HG03280 (cell line): ENCODE results near the gene CCDC7.
"Not testable (repeated sequence)": the region's sequence is repeated elsewhere in the genome, so short reads cannot be mapped to it uniquely, and the experiment has no call there.

ENCODE experiments used
- ATAC-seq: cut with Tn5 transposase; IDR thresholded peaks from one replicate; pipeline ENCODE4 v1.9.1; 2021; ENCODE audit warnings: mild to moderate bottlenecking, moderate library complexity; ENCODE audit not compliant: unreplicated experiment

The CCDC7 gene

DNA sequence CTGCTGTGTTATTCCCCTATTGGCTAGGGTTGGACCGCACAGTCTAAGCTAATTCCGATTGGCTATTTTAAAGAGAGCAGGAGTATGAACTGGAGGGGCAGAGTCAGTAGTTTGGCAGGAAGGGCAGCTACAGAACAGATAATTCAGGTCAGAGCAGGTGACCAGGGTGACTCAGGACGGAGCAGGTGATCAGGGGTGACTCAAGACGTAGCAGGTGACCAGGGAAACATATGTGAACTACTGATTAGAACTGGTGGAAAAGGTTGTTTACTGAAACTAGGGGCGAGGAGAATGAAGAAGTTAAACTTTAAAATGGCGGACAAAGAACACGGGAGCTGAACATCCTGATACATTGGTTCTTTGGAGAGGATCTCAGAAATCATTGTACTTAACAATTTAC lies 102.3 kb downstream of the CCDC7 start:
- no peak for ATAC-seq

DNA sequence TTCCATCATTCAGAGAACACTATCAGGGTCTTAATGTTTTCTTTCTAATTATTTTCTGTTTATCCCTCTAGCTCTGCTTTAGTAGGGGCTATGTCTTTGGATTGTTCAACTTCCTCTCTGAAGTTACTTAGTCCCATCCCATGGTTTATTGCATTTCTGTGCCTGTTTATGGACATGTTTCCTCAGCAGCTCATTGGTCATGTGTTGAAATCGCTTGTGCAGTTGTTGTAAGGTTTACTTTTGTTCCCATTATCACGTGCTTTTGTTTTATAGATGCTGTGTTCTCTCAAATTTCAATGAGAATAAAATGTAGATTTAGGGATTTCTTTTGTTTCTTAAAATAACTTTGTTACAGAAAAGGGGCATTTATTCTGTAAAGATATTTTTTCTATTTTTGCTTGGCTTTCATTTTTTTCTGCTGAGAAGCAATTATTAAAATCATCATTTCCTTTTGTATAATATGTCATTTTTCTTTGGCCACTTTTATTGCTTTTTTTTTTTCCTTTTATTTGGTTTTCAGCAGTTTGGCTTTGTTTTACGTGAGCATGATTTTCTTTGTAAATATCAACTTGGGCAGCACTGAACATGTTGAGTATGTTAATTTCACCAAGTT lies 110.9 kb downstream of the CCDC7 start:
- ATAC-seq: no peak

DNA sequence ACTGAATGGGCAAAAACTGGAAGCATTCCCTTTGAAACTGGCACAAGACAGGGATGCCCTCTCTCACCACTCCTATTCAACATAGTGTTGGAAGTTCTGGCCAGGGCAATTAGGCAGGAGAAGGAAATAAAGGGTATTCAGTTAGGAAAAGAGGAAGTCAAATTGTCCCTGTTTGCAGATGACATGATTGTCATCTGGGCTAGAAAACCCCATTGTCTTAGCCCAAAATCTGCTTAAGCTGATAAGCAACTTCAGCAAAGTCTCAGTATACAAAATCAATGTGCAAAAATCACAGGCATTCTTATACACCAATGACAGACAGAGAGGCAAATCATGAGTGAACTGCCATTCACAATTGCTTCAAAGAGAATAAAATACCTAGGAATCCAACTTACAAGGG lies 116.8 kb downstream of the CCDC7 start:
- ATAC-seq: not testable (repeated sequence)

DNA sequence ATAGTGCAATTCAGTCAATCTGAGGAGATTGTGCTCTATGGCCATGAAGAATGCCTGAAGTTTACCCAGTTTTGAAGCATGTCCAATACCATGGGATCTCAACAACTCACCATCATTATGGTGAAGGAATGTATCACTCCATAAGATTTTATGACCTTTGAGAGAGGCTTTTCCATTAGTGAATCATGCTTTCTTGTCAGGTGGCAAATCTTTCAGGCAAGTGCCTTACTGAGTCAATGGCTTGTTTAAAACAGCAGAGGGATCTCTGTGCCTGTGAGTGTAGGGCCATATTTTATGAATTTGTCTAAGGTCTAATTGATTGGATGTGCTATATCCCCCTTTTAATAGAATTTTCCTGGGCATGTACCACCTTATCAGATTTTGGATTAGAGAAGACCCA lies 131.5 kb downstream of the CCDC7 start:
- no peak for ATAC-seq

DNA sequence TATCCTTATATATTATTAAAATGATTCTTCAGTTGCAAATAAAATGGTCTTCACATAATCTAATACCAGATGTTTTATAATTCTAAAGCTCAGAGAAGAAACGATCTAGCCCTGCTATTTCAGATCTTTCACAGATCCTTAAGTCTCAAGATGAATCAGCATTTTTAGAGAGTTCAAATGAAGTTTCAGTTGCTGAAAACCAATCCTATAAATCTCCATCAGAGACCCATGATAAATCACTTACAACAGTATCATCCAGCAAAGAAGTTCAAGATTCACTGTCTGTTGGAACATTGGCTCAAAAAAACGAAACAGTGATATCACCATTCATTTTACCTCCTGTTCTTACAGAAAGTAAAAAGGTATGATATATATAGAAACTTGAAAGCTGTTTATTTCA lies 137.0 kb downstream of the CCDC7 start:
- ATAC-seq: no peak

DNA sequence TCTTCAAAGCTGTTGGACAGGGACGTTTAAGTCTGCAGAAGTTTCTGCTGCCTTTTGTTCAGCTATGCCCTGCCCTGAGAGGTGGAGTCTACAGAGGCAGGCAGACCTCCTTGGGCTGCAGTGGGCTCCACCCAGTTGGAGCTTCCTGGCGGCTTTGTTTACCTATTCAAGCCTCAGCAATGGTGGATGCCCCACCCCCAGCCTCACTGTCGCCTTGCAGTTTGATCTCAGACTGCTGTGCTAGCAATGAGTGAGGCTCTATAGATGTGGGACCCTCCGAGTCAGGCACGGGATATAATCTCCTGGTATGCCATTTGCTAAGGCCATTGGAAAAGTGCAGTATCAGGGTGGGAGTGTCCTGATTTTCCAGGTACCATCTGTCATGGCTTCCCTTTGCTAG lies 152.1 kb downstream of the CCDC7 start:
- ATAC-seq: not testable (repeated sequence)

DNA sequence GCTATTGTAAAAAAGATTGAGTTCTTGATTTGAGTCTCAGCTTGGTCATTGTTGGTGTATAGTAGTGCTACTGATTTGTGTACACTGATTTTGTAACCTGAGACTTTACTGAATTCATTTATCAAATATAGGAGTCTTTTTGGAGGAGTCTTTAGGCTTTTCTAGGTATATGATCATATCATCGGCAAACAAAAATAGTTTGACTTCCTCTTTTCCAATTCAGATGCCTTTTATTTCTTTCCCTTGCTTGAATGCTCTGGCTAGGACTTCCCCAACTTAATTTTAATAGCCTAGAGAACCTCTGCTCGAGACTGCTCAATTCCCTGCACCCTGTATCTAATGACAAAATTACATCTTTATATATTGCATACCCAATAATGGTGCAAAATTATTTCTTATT lies 154.4 kb downstream of the CCDC7 start:
- ATAC-seq: no peak

DNA sequence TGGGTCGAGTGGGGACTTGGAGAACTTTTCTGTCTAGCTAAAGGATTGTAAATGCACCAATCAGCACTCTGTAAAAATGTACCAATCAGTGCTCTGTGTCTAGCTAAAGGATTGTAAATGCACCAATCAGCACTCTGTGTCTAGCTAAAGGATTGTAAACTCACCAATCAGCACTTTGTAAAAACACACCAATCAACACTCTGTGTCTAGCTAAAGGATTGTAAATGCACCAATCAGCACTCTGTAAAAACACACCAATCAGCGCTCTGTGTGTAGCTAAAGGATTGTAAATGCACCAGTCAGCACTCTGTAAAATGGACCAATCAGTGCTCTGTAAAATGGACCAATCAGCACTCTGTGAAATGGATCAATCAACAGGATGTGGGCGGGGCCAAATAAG lies 155.6 kb downstream of the CCDC7 start:
- not testable (repeated sequence) for ATAC-seq

DNA sequence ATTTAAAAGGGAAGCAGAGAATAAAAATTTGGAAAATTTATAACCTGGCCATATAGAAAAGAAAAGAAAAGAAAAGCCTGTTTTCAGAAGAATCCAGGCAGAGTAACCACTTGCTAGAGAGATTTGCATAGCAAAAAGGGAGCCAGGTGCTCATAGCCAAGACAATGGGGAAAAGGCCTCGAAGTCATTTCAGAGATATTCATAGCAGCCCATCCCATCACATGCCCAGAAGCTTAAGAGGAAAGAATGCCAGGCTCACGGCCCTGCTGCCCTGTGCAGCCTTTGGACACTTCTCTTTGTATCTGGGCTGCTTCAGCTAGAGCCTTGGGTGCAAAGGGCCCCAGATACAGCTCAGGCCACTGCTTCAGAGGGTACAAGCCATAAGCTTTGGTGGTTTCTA lies 159.8 kb downstream of the CCDC7 start:
- no peak for ATAC-seq

DNA sequence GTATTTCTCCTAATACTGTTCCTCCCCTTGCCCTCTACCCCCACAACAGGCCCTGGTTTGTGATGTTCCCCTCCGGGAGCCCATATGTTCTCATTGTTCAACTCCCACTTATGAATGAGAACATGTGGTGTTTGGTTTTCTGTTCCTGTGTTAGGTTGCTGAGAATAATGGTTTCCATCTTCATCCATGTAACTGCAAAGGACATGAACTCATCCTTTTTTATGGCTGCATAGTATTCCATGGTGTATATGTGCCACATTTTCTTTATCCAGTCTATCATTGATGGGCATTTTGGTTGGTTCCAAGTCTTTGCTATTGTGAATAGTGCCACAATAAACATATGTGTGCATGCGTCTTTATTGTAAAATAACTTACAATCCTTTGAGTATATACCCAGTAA lies 164.6 kb downstream of the CCDC7 start:
- ATAC-seq: not testable (repeated sequence)

DNA sequence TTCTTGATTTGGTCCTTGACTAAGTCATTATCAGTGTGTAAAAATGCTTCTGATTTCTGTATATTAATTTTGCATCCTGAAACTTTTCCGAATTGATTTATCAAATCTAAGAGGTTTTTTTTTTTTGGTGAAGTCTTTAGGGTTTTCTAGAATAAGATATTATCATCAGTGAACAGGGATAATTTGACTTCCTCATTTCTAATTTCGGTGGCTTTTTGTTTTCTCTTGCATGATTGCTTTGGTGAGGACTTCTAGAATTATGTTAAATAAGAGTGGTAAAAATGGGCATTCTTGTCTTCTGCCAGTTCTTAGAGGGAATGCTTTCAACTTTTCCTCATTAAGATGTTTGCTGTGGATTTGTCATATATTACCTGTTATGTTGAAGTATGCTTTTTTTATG lies 170.5 kb downstream of the CCDC7 start:
- no peak for ATAC-seq

DNA sequence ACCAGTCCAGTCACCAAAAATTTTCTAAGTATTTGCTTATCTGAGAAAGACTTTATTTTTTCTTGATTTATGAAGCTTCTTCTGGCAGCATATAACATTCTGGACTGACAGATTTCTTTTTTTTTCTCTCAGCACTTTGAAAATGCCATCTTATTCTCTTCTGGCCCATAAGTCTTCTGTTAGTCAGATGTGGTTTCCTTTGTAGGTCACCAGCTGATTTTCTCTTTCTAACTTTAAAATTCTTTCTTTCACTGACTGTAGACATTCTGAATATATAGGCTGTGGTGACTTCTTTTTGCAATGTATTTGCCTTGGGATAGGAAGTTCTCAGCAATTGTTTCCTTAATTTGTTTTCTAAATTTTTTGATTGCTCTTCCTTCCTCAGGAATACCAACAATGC lies 172.5 kb downstream of the CCDC7 start:
- no peak for ATAC-seq

DNA sequence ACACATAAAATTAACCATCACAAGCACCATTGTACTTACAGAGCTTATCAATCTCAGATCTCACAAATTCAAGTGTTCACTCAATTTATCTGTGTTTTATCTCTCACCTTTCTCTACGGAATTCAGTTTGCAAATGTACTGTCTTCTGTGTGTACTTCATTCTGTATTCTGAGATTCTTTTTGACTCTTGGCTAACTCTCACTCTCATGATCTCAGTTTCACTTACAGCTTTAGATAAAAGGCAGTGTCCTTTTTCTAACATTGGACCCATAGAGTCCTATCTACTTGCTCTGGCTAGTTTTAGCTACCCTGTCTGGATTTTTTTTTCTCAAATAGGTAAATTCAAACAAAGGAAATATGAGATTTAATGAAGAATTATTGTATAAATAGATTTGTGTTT lies 176.0 kb downstream of the CCDC7 start:
- no peak for ATAC-seq

DNA sequence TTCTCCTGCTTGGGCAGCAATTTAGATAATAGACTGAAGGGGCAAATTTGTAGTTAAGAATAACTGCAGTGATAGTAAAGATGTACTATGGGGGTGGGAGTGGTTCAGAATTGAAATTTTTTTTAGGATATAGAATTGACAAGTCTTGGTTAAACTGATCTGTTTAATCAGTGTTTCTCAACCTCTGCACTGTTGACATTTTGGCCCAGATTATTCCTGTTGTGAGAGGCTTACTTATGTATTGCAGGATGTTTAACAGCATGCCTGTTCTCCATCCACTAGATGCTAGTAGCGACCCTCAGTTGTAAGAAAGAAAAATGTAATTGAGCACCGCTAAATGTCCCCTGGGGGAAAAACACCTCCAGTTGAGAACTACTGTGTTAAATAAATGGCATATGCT lies 176.5 kb downstream of the CCDC7 start:
- ATAC-seq: no peak

DNA sequence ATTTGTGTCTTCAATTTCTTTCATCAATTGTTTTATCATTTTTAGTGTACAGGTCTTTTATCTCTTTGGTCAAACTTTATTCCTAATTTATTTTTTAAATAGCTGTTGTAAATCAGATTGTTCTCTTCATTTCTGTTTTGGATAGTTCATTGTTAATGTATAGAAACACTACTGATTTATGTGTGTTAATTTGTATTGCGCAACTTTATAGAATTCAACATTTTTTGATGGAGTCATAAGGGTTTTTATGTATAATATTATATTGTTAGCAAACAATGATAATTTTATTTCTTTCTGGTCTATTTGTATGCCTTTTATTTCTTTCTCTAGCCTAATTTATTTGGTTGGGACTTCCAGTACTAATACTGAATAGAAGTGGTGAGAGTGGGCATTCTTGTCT lies 181.2 kb downstream of the CCDC7 start:
- no peak for ATAC-seq

DNA sequence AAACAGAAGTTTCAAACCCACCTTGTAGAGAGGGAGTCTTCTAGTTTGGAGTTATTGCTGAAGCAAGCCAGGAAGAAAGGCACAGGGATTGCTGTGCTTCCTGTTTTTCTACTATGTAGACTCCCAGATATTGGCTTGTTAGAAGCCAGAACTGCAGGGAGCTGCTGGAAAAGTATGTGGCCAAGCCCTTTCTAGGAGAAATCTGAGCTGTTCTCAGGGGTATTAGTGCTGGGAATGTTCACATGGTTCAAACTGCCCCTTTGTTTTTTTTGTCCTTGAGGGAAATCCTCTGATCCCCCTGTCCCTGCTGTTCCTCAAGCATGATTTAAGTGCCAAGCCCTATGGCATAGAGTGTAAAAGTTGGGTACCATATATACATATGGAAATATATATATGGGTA lies 184.0 kb downstream of the CCDC7 start:
- ATAC-seq: no peak

DNA sequence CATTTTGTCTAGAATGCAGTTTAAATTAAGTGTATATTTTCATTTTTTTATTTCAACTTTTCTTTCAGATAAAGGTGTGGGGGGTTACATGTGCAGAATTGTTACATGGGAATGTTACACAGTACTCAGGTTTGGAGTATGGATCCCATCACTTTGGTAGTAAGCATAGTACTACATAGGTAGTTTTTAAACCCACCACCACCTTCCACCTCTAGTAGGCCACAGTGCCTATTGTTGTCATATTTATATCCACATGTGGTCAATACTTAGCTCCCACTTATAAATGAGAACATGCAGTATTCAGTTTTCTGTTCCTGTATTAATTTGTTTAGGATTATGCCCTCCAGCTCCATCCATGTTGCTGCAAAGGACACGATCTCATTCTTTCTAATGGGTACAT lies 200.6 kb downstream of the CCDC7 start:
- ATAC-seq: no peak

DNA sequence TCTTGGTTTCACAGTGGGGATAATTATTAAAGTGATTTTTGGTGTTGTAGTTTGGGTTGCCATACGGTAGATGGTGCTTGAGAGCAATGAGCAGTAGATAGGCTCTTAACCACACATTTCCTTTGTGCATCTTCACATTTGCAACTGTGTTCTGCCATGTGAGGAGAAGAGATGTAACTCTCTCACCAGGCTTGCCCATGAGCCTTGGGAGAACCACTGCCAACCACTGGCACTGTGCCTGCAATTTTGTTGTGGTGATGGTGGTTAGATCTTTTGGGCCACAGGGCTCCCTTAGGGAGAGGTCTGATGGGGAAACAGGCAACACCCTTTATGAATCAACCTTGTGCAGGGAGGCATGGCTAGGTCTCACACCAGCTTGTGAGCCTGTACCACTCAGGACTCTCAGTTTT lies 204.3 kb downstream of the CCDC7 start:
- ATAC-seq: no peak

DNA sequence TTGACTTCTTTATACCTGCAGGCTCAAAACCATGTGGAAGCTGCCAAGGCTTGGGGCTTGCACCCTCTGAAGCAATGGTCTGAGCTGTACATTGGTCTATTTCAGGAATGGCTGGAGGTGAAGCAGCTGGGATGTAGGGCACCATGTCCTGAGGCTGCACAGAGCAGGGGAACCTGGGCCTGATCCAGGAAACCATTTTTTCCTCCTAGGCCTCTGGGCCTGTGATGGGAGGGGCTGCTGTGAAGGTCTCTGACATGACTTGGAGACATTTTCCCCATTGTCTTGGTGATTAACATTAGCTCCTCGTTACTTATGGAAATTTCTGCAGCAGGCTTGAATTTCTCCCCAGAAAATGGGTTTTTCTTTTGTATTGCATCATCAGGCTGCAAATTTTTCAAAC lies 211.5 kb downstream of the CCDC7 start:
- not testable (repeated sequence) for ATAC-seq

DNA sequence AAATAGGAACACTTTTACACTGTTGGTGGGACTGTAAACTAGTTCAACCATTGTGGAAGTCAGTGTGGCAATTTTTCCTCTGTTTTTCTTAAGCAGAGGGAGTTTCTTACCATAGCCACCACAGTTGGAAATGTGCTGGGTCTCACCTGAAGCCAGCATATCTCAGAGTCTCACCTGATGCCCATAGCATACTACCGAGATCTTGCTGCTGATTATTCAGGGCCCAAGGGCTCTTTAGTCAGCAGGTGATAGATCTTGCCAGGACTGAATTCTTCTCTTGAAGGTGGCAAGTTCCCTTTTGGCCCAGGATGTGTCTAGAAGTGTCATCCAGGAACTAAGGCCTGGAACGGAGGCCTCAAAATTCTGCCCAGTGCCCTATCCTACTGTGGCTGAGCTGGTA lies 215.4 kb downstream of the CCDC7 start:
- no peak for ATAC-seq

DNA sequence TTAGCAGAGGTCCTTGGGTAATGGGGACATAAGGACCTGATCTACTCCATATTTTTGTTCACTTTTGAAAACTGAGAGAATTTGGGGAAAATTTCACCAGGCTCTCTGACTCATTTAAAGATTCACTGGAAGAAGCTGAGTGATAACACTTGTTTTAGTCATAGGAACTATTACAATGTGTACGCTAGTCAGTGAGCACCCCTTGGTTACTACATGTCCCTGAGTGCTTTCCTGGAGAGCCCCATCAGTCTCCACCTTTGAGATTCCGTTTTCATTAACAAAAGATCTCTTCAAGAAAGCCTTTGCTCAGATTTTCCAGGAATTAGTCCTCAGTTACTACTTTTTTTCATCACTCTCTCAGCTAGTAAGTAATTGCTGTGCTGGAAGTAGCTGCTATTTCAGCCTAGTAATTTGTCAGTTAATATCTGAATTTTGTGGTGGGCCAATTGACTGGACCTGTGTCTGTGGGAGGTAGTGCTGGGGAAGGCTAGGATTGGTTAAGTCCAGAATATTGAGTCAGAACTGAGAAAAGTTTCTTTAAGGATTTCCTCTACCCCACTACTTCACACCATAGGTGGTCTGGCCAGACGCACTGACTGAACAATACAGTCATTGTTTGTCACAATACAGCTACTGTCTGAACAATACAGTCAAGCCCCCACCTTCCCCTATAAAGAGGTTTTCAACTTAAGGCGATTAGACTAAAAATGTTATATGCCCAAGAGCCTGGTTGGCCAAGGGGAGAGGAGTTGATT lies 235.0 kb downstream of the CCDC7 start:
- no peak for ATAC-seq

DNA sequence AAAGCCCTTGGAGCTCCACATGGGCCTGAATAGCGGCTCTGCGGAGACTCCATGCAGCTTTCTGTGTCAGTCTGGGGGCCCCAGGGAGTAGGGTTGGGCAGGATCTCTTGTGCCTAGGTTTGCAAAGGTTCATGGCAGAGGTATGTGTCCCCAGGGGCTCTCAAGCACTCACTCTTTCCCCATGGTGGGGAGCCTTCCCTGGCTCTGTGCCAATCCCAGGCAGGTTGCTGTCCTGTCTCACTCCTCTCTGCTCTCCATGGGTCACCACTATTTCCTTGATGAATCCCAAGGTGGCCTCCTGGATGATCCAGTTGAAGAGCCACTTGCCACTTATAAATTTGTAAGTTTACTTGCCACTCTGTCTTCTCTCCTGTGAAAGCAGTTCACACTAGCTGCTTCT lies 238.4 kb downstream of the CCDC7 start:
- ATAC-seq: no peak

DNA sequence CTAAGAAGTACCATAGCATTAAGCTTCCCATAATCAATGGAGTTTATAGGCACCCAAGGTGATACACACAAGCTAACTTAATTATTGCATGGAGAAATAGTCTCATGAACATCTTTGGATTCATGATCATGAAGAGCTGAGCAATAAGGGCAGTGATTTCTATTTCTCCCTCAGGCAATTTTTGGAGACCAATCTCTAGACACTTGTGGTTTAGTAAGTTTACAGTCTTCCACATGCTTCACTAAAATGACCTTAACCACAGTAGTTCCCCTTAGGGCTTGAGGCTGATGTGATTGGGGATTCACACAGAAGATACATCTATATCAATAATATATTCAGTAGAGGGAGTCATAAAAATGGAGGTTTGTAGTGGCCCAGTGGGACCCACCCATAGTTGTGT lies 241.2 kb downstream of the CCDC7 start:
- no peak for ATAC-seq
